ENCODE measurements around the gene GLB1L. TPM values are rescaled to one million over a fixed set of nuclear protein-coding genes. Genes with fewer than 3 reads are reported as not detected.
"Not testable (repeated sequence)": the region's sequence is repeated elsewhere in the genome, so short reads cannot be mapped to it uniquely, and the experiment has no call there.

The GLB1L gene
- total RNA-seq, 4 donors from 2014 or later, result 6.7 to 13.1 (median 9.6) TPM

GRCh38 chr2:219269362-219270054 is 24.3 kb upstream of the GLB1L start:
- Histone ChIP-seq H3K9me3 (no peaks in the 10 kb centered on the region), H3K4me3 (no peak overlapping the region), H3K36me3 (no peaks in the 10 kb centered on the region), H3K4me1 (no peaks in the 10 kb centered on the region), H3K27ac (no peak overlapping the region), H3K27me3 (no peaks in the 10 kb centered on the region)
- DNase-seq (ENCODE audit: low spot score in 2 of 2), result no peak
- 66 to 67% methylated on average over 7 to 8 of the region's 8 CpGs for WGBS, 2 donors
- TF ChIP-seq POLR2A (IDR thresholded peaks at IDR 0.05) (no peak), EP300 (IDR thresholded peaks at IDR 0.05) (no peak), CTCF (IDR thresholded peaks at IDR 0.05) (no peak)

DNA sequence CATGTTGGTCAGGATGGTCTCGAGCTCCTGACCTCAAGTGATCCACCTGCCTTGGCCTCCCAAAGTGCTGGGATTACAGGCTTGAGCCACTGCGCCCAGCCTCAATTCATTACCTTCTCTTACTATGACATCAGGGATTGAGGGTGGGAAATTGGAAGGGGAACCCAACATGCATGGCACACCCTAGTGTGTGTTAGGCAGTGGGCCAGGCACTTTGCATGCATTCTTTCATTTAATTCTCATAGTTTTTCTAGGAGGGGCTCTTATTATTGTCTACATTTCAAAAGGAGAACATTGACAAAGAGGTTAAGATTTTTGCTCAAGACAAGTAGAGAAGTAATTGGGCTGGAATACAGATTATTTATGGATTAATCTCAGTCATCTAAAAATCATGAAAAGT is 23.1 kb upstream of the GLB1L start:
- Histone ChIP-seq H3K4me1 (no peaks in the 10 kb centered on the region), H3K27me3 (no peaks in the 10 kb centered on the region), H3K36me3 (no peaks in the 10 kb centered on the region), H3K9me3 (no peaks in the 10 kb centered on the region), H3K27ac (no peak overlapping the region), H3K4me3 (no peak overlapping the region)
- TF ChIP-seq EP300 (IDR thresholded peaks at IDR 0.05) (no peak), POLR2A (IDR thresholded peaks at IDR 0.05) (no peak), CTCF (IDR thresholded peaks at IDR 0.05) (no peak)
- WGBS, 2 donors, result 81 to 84% methylated on average over 2 of the region's 2 CpGs
- no peak for DNase-seq (ENCODE audit: low spot score in 2 of 2)

DNA sequence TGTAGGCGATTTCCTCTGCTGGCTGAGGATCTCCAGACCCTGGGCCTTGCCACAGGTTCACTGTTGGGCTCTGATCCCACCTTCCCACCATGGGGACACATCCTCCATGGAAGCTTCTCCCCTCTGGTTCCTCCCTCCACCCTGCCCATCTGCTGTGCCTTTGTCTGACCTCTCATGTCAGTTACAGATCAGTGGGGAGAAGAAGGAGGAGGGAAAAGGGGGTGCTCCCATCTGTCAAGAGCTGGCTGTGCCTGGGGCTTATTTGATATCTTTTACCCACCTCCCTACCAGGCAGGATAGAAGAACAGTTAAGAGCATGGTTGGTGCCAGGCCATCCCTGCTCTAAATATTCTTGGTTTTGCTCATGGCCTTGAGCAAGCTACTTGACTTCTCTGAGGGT is 21.6 kb upstream of the GLB1L start:
- 86 to 100% methylated on average over 1 of the region's 1 CpG for WGBS, 2 donors
- no peaks in the 10 kb centered on the region for H3K4me1 ChIP-seq
- H3K36me3 ChIP-seq, result no peaks in the 10 kb centered on the region
- no peak for DNase-seq (ENCODE audit: low spot score in 2 of 2)
- H3K27me3 ChIP-seq, result no peaks in the 10 kb centered on the region
- no peak overlapping the region for H3K4me3 ChIP-seq
- H3K27ac ChIP-seq, result no peak overlapping the region
- no peaks in the 10 kb centered on the region for H3K9me3 ChIP-seq
- no peak for TF ChIP-seq POLR2A (IDR thresholded peaks at IDR 0.05)
- no peak for TF ChIP-seq CTCF (IDR thresholded peaks at IDR 0.05)
- TF ChIP-seq EP300 (IDR thresholded peaks at IDR 0.05), result no peak

DNA sequence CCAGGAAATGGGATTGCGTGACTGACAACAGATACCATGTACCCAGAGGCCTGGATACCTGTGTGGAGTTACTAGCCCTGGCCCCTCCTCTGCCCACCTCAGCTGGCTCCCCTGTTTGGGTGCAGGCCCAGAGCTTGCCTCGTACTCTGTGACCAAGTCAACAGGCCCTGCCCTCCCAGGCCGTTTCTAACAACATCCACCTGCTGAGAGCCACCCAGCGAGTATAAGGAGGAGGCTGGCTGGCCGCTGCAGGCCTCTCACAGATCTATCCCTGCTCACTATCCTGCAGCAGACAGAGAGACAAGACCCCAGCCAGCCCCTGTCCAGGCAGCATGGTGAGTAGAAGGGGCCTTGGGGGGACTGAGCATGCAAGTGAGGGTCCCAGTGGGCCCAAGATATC is 21.0 kb upstream of the GLB1L start:
- H3K4me3 ChIP-seq, result no peak overlapping the region
- TF ChIP-seq POLR2A (IDR thresholded peaks at IDR 0.05) (no peak), EP300 (IDR thresholded peaks at IDR 0.05) (no peak), CTCF (IDR thresholded peaks at IDR 0.05) (no peak)
- no peak overlapping the region for H3K27ac ChIP-seq
- no peak for DNase-seq (ENCODE audit: low spot score in 2 of 2)
- no peaks in the 10 kb centered on the region for H3K4me1 ChIP-seq
- H3K36me3 ChIP-seq, result no peaks in the 10 kb centered on the region
- peaks cover 0 to 5% of the 10 kb centered on the region in 2 donors for H3K27me3 ChIP-seq
- WGBS, 2 donors, result 60 to 100% methylated on average over 1 to 5 of the region's 5 CpGs
- H3K9me3 ChIP-seq, result no peaks in the 10 kb centered on the region

DNA sequence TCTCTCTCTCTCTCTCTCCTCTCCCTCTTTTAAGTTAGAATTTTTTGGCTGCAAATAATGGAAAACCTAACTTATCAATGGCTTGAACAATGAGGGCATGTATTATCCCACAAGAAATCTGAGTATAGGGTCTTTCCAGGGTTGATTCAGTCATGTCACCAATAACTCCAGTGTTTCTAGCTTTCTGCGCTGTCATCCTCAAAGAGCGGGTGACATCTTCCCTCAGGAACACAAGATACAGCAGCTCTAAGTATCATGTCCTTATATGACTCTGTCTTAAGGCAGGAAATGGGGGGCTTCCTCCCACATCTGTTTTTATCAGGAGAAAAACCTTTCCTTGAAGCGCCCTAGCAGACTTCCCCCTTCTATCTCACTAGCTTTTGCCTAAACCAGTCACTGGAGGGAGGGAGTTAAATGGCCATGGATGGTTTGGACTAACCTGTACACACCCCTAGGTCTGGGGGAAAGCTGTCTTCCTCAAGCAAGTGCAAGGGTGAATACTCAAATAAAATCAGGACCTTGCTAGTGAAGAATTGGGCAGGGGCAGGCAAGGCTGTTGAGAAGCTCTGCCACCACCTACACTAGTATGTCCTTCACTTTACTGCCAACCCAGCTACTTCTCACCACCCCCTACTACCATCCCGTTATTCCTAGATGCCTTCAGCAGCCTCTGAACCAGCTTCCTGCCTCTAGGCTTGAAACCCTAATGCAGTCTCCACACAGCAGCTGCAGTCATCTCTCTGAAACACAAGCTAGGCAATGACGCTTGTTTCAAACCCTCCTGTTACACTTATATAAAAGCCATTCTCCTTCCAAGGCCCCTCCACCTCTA is 16.0 kb upstream of the GLB1L start:
- Histone ChIP-seq H3K27ac (no peak overlapping the region), H3K27me3 (peaks cover 0 to 30% of the 10 kb centered on the region in 2 donors), H3K36me3 (no peaks in the 10 kb centered on the region), H3K9me3 (no peaks in the 10 kb centered on the region), H3K4me3 (no peak overlapping the region), H3K4me1 (no peaks in the 10 kb centered on the region)
- DNase-seq (ENCODE audit: low spot score in 2 of 2), result no peak
- TF ChIP-seq CTCF (IDR thresholded peaks at IDR 0.05), result no peak
- TF ChIP-seq POLR2A (IDR thresholded peaks at IDR 0.05), result no peak
- no peak for TF ChIP-seq EP300 (IDR thresholded peaks at IDR 0.05)
- 61 to 72% methylated on average over 5 of the region's 5 CpGs for WGBS, 2 donors

DNA sequence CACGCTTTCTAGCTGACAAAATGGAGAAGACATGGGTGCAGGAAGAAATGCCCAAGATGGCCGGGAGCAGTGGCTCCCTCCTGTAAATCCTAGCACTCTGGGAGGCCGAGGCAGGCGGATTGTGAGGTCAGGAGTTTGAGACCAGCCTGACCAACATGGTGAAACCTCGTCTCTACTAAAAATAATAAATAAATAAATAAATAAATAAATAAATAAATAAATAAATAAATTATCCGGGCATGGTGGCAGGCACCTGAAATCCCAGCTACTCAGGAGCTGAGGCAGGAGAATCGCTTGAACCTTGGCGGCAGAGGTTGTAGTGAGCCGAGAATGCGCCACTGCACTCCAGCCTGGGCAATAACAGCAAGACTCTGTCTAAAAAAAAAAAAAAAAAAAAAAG is 13.7 kb upstream of the GLB1L start:
- H3K4me3 ChIP-seq; DNase-seq (ENCODE audit: low spot score in 2 of 2): not testable (repeated sequence)

More for the DNA sequence above, 13.7 kb upstream of the GLB1L start:
- not testable (repeated sequence) for H3K9me3 ChIP-seq, H3K36me3 ChIP-seq, H3K27ac ChIP-seq
- WGBS, 2 donors, result 79 to 81% methylated on average over 10 of the region's 10 CpGs
- Histone ChIP-seq H3K27me3 (peaks cover 0 to 52% of the 10 kb centered on the region in 2 donors), H3K4me1 (peaks cover 0 to 15% (median 8%) of the 10 kb centered on the region in 4 donors)

Data from tibial nerve (tissue), 4 donors.